GM03348 (cell line): ENCODE data around the gene ITIH1.
A peak's percentile ranks its signal among the peaks of the same experiment; 100 is the strongest.
"Not testable (repeated sequence)": the region's sequence is repeated elsewhere in the genome, so short reads cannot be mapped to it uniquely, and the experiment has no call there.

Experiments used
- DNase-seq: peaks from one replicate; pipeline ENCODE4 v3.0.0; 2012; ENCODE audit warnings: low spot score

Gene ITIH1, protein sequence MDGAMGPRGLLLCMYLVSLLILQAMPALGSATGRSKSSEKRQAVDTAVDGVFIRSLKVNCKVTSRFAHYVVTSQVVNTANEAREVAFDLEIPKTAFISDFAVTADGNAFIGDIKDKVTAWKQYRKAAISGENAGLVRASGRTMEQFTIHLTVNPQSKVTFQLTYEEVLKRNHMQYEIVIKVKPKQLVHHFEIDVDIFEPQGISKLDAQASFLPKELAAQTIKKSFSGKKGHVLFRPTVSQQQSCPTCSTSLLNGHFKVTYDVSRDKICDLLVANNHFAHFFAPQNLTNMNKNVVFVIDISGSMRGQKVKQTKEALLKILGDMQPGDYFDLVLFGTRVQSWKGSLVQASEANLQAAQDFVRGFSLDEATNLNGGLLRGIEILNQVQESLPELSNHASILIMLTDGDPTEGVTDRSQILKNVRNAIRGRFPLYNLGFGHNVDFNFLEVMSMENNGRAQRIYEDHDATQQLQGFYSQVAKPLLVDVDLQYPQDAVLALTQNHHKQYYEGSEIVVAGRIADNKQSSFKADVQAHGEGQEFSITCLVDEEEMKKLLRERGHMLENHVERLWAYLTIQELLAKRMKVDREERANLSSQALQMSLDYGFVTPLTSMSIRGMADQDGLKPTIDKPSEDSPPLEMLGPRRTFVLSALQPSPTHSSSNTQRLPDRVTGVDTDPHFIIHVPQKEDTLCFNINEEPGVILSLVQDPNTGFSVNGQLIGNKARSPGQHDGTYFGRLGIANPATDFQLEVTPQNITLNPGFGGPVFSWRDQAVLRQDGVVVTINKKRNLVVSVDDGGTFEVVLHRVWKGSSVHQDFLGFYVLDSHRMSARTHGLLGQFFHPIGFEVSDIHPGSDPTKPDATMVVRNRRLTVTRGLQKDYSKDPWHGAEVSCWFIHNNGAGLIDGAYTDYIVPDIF

DNA sequence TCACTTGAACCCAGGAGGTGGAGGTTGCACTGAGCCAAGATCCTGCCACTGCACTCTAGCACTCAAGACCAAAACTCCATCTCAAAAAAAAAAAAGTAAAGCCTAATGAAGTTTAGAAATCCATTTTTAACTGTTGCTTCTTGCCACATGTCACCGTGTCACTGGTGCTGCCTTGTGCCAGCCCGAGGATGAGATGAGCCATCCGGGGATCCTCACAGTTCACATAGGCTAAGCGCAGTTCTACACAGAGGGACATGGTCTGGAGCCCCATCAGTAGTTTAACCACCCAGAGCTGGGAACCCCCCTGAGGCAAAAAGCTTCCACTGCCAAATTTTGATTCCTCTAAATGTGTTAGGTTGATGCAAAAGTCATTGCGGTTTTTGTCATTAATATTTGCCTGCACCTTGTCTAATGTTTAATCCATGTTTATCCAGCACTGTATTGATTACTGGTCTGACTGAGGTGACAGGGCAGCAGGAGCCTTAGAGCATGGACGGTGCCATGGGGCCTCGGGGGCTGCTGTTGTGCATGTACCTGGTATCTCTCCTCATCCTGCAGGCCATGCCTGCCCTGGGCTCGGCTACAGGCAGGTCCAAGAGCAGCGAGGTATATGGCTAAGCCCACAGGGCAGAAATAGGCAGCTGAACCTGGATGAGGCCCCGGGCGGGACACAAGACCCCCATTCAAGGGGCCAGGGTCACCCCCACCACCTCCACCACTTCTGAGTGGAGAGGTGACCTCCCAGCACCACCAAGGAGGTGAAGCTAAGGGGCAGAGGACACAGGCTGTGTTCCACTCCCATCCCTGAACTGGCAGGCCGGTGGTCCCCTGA is at the start of gene ITIH1:
Gene ITIH1, plus strand, starts transcription at position 473 of the 832 bp plus-strand sequence. Its CDS starts 17 bp downstream, at position 490.
- no peak for DNase-seq

GRCh38 chr3:52728753-52729152 is 48.6 kb upstream of the ITIH1 start:
- not testable (repeated sequence) for DNase-seq

GRCh38 chr3:52730681-52731080 is 46.7 kb upstream of the ITIH1 start:
- no peak for DNase-seq

GRCh38 chr3:52731590-52731989 is 45.8 kb upstream of the ITIH1 start:
- no peak for DNase-seq

DNA sequence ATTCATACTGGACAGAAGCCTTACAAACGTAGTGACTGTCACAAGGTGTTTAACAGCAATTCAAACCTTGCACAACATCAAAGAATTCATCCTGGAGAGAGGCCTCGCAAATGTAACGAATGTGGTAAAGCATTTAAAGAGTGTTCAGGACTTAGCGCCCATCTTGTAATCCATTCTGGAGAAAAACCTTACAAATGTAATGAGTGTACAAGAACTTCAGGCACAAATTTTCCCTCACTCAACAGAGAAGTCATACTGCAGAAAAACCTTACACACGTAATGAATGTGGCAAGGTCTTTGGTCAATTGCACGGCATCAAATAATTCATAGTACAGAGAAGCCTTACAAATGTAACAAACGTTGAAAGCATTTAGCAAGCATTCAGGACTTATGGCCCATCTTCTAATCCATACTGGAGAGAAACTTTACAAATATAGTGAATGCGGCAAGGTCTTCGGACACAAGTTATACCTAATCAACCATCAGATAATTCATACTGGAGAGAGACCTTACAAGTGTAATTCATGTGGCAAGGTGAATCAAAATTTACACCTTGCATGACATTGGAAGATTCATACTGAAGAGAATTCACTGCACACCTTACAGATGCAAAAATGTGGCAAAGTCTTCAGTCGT is 44.0 kb upstream of the ITIH1 start:
- no peak for DNase-seq

- no peak for DNase-seq
These were observed 37.7 kb upstream of the ITIH1 start for GRCh38 chr3:52739730-52740129.

GRCh38 chr3:52742418-52743041 is 34.9 kb upstream of the ITIH1 start:
- peak; percentile 66 for DNase-seq

- DNase-seq = no peak
These were observed 34.2 kb upstream of the ITIH1 start for GRCh38 chr3:52743152-52743551.

DNA sequence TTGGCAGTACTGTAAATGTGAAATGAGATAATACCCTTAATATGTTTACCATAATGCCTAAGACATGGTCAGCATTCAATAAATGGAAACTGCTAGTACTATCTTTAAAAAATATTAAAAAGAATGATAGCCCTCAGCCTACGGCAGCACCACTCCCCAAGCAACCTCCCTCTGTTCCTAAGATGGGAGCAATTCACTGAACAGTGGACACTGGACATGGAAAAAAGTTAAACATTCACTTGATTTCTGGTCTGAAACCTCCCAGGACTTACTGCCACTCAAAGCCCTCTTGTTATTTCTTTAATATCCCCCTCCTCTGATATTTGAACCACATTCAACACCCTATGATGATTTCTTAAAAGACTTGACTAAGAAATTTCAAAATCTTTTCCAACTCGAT is 33.7 kb upstream of the ITIH1 start:
- no peak for DNase-seq

DNA sequence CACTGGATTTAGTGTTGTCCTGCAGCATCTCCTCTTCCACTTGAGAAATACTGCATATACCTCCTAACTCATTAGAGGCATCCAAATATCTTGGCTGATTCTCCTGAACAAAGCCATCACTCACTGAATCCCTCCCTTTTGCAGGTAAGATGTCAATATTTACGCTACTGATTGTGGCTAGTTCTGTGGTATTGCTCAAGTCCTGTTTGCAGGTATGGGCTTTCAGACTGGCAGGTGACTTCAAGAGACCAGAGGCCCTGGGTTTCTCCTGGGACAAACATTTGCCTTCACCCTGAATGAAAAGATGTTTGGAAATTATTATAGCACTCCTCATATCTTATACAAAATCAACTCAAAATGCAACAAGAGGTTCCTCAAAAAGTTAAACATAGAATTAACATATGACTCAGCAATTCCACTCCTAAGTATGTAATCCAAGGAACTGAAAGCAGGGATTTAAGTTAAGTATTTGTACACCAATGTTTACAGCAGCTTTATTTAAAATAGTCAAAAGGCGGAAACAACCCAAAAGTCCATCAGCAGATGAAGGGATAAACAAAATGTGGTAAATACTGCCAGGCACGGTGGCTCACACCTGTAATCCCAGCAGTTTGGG is 25.2 kb upstream of the ITIH1 start:
- DNase-seq = no peak

- DNase-seq = no peak
These were observed 23.0 kb upstream of the ITIH1 start for GRCh38 chr3:52754373-52754772.

DNA sequence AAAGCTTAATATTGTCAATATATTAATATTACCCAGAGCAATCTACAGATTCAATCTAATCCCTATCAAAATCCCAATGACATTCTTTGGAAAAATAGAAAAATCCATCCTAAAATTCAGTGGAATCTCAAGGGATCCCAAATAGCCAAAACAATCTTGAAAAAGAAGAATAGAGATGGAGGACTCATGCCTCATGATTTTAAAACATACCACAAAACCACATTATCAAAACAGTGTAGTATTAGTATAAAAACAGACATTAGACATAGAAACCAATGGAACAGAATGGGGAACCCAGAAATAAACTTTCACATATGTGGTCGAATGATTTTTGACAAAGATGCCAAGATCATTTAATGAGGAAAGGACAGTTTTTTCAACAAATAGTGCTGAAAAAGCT is 21.3 kb upstream of the ITIH1 start:
- DNase-seq = no peak

- DNase-seq = no peak
These were observed 13.9 kb upstream of the ITIH1 start for GRCh38 chr3:52763466-52763865.

DNA sequence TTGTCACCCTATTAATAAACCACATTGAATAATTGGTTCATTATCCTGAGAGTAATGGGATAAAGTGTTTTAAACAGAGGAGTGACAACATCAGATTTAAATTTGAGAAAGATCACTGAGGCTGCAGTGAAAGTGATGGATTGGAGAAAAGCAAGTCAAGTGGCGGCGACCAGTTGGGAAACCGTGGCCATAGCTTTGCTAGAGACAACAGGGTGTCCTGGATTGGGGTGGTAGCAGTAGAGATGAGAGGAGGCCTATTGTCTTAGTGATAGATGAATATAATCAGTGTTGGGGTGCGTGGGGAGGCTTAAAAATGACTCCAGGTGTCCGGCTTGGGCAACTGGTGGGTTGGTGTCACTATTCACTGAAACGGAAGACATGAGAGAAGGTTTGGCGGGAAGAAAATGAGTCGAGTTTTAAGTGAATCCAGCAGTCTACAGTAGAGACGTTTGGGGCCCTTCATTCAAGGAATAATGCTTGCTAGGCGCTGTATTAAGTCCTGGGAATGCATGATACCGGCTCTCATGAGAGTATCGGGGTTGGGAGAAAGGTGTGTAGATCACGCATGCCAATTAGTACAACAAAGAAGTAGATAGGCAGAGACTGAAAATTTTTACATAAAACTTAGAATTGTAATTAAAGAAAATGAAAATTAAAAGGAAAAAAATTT is 7.5 kb upstream of the ITIH1 start:
- peak; percentile 11 for DNase-seq

DNA sequence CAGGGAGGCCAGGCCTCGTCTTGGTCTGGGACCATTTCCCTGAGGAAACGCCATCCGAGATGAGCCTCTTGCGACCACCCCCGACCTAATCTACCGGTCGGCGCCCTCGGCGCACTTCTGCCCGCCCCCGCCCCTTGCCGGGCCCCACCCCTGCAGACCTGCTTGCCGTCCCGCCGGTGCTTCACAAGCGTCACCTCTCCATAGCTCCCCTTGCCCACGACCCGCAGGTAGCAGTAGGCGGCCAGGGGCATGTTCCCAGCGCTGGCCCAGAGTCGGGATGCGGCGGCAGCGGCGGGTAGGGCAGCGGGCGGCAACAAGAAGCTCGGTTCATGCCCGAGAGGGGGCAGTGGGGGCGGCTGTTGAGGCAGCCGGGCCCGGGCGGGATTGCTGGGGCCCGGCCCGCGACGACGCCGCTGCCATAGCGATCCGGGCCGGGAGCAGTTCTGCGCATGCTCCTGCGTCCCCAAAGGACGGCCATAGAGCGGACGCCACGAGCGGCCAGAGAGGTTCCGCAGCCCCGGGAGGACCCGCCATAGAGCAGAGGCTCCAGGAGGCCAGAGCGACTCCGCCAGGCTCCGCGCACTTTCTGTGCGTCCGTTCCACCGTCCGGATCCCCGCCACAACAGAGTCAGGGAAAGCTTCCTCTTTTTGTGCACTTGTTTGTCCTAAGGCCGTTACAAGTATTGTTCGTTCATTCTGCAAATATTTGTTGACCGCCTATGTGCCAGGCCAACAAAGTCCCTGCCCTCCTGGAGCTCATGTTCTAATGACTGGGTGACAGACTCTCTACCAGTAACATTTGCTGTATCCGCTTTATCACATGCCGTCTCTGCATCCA is 6.7 kb upstream of the ITIH1 start, which contains the start of gene NEK4:
Gene NEK4, minus strand, starts transcription at position 445 of the 838 bp plus-strand sequence. Its CDS starts 194 bp downstream, at position 251.
- peak; percentile 99 for DNase-seq

DNA sequence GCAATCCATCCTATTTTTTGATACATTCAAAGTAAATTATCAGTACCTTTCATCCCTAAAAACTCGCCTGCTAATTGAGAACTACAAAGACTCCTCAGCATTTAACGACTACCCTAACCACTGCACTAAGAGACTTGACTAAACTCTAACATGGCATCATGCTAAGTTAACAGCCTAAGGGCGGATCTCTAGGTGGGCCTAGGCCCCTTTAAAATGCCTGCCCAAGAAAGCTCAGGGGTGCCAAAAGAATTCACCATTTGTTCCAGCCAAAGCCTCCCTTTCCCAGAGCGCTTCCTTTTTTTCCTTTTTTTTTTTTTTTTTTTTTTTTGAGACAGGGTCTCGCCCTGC is 6.1 kb upstream of the ITIH1 start:
- no peak for DNase-seq

DNA sequence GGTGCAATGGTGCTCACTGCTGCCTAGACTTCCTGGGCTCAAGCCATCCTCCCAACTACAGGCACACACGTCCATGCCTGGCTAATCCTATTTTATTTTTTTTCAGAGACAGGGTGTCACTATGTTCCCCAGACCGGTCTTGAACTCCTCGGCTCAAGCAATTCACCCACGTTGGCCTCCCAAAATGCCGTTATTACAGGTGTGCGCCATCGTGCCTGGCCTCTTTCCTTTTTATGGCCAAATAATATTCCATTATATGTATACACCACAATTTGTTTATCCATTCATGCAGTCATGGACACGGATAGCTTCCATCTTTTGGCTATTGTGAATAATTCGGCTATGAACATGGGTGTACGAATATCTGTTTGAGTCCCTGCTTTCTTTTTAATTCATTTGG is 5.7 kb upstream of the ITIH1 start:
- DNase-seq = no peak

DNA sequence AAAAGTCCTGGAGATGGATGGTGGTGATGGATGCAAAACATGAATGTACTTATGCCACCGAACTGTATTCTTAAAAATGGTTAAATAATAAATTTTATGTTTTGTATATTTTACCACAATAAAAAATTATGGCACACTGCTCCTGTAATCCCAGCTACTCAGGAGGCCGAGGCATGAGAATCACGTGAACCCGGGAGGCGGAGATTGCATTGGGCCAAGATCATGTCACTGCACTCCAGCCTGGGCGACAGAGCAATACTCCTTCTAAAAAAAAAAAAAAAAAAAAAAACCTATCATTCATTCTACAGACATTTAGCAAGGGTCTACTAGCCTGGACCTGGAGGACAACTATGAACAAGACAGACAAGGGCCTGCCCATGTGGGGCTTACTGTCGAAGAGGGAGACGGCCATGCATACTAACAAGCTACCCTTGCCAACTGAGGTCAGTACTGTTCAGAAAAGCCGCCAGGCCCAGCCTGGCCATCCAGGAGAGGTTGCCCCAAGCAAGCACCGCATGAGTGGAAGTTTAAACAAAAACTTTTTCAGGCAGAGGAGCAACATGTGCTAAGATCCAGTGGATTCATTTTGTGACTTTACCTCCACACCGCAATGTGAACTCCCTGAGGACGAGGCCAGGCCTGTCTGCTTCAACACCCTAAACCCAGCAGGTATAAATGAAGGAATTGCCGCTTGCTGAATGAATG is 3.9 kb upstream of the ITIH1 start:
- DNase-seq = no peak
